ENCODE measurements around the gene PPP3R1. TPM values are rescaled to one million over a fixed set of nuclear protein-coding genes. Genes with fewer than 3 reads are reported as not detected.

PPP3R1 gene
- 77.3 and 78.6 TPM in 2 replicates for total RNA-seq

GRCh38 chr2:68252400-68253218 lies at the start of gene PPP3R1:
Gene PPP3R1, minus strand, starts transcription at chr2:68252532. Its CDS starts 405 bp downstream, at chr2:68252127.
- H3K4me1 Mint-ChIP-seq (ENCODE audit: low read depth), result peaks cover 32% of the 10 kb centered on the region
- H3K27ac Mint-ChIP-seq, result peak within 1 kb of the TSS; percentile 97
- peak; percentile 94 for DNase-seq (ENCODE audit: low spot score)
- H3K9me3 Mint-ChIP-seq, result no peaks in the 10 kb centered on the region
- intact Hi-C loops (cut with micrococcal nuclease), result loop anchor here (1.0 to 10.0 kb wide), 4 partner anchors 215 to 1995 kb away; partner anchors contain the start of genes APLF, ARHGAP25, FBXO48 and TIA1
- no peaks in the 10 kb centered on the region for H3K27me3 Mint-ChIP-seq (ENCODE audit: low read depth)
- peak within 1 kb of the TSS; percentile 92 for H3K4me3 Mint-ChIP-seq (ENCODE audit: low read depth)
- peaks cover 18% of the 10 kb centered on the region for H3K36me3 Mint-ChIP-seq (ENCODE audit: low read depth)

DNA sequence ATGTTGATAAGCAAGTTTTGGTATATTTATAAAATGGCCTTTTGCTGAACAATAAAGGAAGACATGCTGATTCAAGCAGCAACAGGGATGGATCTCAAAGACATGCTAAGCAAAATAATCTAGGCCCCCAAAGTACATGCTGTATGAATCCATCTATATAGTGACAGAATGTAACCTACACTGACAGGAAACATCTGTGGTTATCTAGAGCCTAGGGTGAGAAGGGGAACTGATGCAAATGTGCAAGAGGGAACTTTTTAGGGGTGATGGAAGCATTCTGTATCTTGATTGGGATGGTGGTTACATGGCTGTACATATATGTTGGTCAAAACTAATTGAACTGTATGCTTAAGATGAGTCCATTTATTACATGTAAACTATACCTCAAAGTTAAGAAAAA lies 43.2 kb upstream of the PPP3R1 start:
- Mint-ChIP-seq H3K4me3 (ENCODE audit: low read depth) (no peak overlapping the region), H3K9me3 (no peaks in the 10 kb centered on the region), H3K36me3 (ENCODE audit: low read depth) (no peaks in the 10 kb centered on the region), H3K4me1 (ENCODE audit: low read depth) (no peaks in the 10 kb centered on the region), H3K27me3 (ENCODE audit: low read depth) (peaks cover 15% of the 10 kb centered on the region), H3K27ac (no peak overlapping the region)
- DNase-seq (ENCODE audit: low spot score), result no peak
- intact Hi-C loops (cut with micrococcal nuclease), result no loop called here

DNA sequence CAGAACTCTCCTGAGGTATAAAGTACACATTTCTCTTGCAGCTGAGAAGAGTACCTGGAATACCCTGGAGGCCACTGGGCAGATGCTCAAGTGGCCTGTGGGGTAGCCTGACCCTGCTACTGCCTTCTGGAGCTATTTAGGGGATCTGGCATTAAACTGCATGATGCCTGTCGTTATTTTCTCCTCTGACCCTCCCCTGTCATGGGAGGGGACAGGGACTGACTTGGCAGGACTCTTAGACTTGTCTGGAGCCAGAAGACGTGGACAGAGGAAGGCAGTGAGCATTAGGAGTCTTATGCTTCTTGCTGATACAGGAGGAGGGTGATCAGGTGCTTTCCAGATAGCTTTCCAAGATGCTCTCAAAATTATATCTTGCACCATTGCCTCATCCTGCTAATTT lies 42.6 kb upstream of the PPP3R1 start:
- no peak for DNase-seq (ENCODE audit: low spot score)
- Mint-ChIP-seq H3K27me3 (ENCODE audit: low read depth) (peaks cover 16% of the 10 kb centered on the region), H3K9me3 (no peaks in the 10 kb centered on the region), H3K27ac (no peak overlapping the region), H3K4me3 (ENCODE audit: low read depth) (no peak overlapping the region), H3K4me1 (ENCODE audit: low read depth) (no peaks in the 10 kb centered on the region), H3K36me3 (ENCODE audit: low read depth) (no peaks in the 10 kb centered on the region)
- intact Hi-C loops (cut with micrococcal nuclease), result no loop called here

- H3K4me3 Mint-ChIP-seq (ENCODE audit: low read depth), result no peak overlapping the region
- no peaks in the 10 kb centered on the region for H3K4me1 Mint-ChIP-seq (ENCODE audit: low read depth)
- H3K9me3 Mint-ChIP-seq, result no peaks in the 10 kb centered on the region
- no peak overlapping the region for H3K27ac Mint-ChIP-seq
- peaks cover 14% of the 10 kb centered on the region for H3K27me3 Mint-ChIP-seq (ENCODE audit: low read depth)
- DNase-seq (ENCODE audit: low spot score), result no peak
- intact Hi-C loops (cut with micrococcal nuclease), result no loop called here
- no peaks in the 10 kb centered on the region for H3K36me3 Mint-ChIP-seq (ENCODE audit: low read depth)
These were observed 41.9 kb upstream of the PPP3R1 start for GRCh38 chr2:68294187-68294586.

GRCh38 chr2:68293755-68294154 lies 41.4 kb upstream of the PPP3R1 start:
- intact Hi-C loops (cut with micrococcal nuclease), result no loop called here
- no peak overlapping the region for H3K27ac Mint-ChIP-seq
- peaks cover 10% of the 10 kb centered on the region for H3K27me3 Mint-ChIP-seq (ENCODE audit: low read depth)

DNA sequence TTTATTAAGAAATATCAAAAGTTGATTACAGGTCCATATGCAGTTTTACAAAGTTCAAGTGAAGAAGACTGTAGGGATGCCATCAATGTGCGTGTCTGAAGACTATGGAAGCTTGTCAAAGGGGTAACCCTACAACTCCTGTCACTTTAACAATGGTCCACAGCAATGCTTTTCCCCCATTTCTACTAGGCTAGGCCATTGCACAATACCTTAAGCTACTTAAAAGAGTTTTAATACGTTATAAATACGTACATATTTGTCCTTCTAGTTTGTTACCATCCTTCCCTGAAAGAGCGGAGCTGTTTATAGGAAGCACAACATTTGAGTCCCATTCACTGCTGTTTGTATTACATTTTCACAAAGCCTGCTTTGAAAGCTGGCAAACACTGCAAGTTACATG lies 40.7 kb upstream of the PPP3R1 start:
- no peaks in the 10 kb centered on the region for H3K9me3 Mint-ChIP-seq
- H3K27ac Mint-ChIP-seq, result no peak overlapping the region
- peaks cover 14% of the 10 kb centered on the region for H3K27me3 Mint-ChIP-seq (ENCODE audit: low read depth)
- no peak overlapping the region for H3K4me3 Mint-ChIP-seq (ENCODE audit: low read depth)
- no peak for DNase-seq (ENCODE audit: low spot score)
- H3K4me1 Mint-ChIP-seq (ENCODE audit: low read depth), result no peaks in the 10 kb centered on the region
- intact Hi-C loops (cut with micrococcal nuclease), result no loop called here
- H3K36me3 Mint-ChIP-seq (ENCODE audit: low read depth), result no peaks in the 10 kb centered on the region

More at GRCh38 chr2:68293755-68294154, 41.4 kb upstream of the PPP3R1 start:
- Mint-ChIP-seq H3K4me1 (ENCODE audit: low read depth) (no peaks in the 10 kb centered on the region), H3K36me3 (ENCODE audit: low read depth) (no peaks in the 10 kb centered on the region), H3K4me3 (ENCODE audit: low read depth) (no peak overlapping the region), H3K9me3 (no peaks in the 10 kb centered on the region)
- no peak for DNase-seq (ENCODE audit: low spot score)

- no peak overlapping the region for H3K27ac Mint-ChIP-seq
- intact Hi-C loops (cut with micrococcal nuclease), result no loop called here
- no peak for DNase-seq (ENCODE audit: low spot score)
- H3K4me3 Mint-ChIP-seq (ENCODE audit: low read depth), result no peak overlapping the region
- H3K36me3 Mint-ChIP-seq (ENCODE audit: low read depth), result no peaks in the 10 kb centered on the region
- H3K4me1 Mint-ChIP-seq (ENCODE audit: low read depth), result no peaks in the 10 kb centered on the region
- H3K9me3 Mint-ChIP-seq, result no peaks in the 10 kb centered on the region
- H3K27me3 Mint-ChIP-seq (ENCODE audit: low read depth), result peaks cover 23% of the 10 kb centered on the region
These were observed 39.9 kb upstream of the PPP3R1 start for GRCh38 chr2:68292108-68292710.

DNA sequence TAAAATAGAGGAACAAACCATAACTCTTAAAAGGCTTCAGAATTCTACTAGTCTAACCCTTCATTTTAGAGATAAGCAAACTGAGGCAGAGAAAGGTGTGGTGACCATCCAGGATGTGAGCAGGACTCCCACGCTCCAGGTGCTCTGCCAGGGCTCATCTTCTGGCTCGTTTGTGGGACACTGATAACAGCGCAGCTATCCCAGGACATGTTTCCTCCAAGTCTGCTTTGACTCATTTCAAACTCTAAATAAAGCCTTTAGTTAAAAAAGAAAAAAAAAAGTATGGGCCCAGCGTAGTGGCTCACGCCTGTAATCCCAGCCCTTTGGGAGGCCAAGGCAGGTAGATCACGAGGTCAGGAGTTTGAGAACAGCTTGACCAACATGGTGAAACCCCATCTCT lies 39.0 kb upstream of the PPP3R1 start:
- intact Hi-C loops (cut with micrococcal nuclease), result no loop called here
- no peaks in the 10 kb centered on the region for H3K4me1 Mint-ChIP-seq (ENCODE audit: low read depth)
- peaks cover 30% of the 10 kb centered on the region for H3K27me3 Mint-ChIP-seq (ENCODE audit: low read depth)
- H3K4me3 Mint-ChIP-seq (ENCODE audit: low read depth), result no peak overlapping the region
- H3K9me3 Mint-ChIP-seq, result no peaks in the 10 kb centered on the region
- H3K36me3 Mint-ChIP-seq (ENCODE audit: low read depth), result no peaks in the 10 kb centered on the region
- no peak overlapping the region for H3K27ac Mint-ChIP-seq
- DNase-seq (ENCODE audit: low spot score), result no peak

- Mint-ChIP-seq H3K36me3 (ENCODE audit: low read depth) (no peaks in the 10 kb centered on the region), H3K4me1 (ENCODE audit: low read depth) (no peaks in the 10 kb centered on the region), H3K27ac (no peak overlapping the region), H3K27me3 (ENCODE audit: low read depth) (peaks cover 33% of the 10 kb centered on the region), H3K9me3 (no peaks in the 10 kb centered on the region), H3K4me3 (ENCODE audit: low read depth) (no peak overlapping the region)
- DNase-seq (ENCODE audit: low spot score), result no peak
- intact Hi-C loops (cut with micrococcal nuclease), result no loop called here
These were observed 38.6 kb upstream of the PPP3R1 start for GRCh38 chr2:68290901-68291300.

DNA sequence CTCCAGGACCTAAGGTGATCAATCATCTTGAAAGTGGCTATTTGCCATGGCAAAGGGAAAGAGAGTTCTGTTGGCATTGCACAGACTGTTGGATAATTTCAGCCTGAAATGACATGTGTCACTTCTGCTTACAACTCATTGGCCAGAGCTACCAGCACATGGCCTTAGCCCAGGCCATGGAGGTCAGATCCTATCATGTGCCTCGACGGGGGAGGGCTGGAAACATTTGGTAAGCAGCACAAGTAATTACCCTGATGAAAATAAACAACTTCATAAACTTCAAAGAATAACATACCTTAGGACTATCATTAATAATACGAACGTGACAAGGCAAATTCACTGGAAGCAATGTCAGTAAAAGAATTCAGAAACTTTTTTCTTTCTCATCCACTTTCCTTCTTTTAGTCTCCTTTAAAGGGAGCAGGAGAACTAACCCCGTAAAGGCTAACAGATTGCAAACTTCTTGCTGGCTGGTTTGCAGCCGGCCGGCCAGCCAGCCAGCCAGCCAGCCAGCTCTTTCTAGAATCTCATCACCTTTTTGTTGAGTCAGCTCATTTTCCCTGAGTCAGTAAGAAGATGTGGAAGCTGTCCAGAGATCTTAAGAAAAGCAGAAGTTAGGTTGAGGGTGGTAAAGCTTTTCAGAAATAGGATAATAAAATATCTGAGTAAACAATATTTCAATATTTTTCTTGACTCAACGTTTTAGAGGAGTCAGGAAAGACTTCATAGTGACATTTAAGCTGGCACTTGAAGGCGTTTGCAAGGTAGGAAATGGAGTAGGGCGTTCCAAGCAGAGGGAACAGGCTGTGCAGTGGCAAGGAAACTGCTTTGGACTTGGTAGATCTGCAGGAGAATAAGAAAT lies 35.5 kb upstream of the PPP3R1 start:
- no peaks in the 10 kb centered on the region for H3K4me1 Mint-ChIP-seq (ENCODE audit: low read depth)
- intact Hi-C loops (cut with micrococcal nuclease), result loop anchor here (10.0 kb wide), 1 partner anchor 157 kb away; no protein-coding TSS in a partner anchor
- H3K4me3 Mint-ChIP-seq (ENCODE audit: low read depth), result no peak overlapping the region
- no peaks in the 10 kb centered on the region for H3K9me3 Mint-ChIP-seq
- H3K36me3 Mint-ChIP-seq (ENCODE audit: low read depth), result no peaks in the 10 kb centered on the region
- H3K27ac Mint-ChIP-seq, result no peak overlapping the region
- DNase-seq (ENCODE audit: low spot score), result no peak
- H3K27me3 Mint-ChIP-seq (ENCODE audit: low read depth), result peaks cover 51% of the 10 kb centered on the region

DNA sequence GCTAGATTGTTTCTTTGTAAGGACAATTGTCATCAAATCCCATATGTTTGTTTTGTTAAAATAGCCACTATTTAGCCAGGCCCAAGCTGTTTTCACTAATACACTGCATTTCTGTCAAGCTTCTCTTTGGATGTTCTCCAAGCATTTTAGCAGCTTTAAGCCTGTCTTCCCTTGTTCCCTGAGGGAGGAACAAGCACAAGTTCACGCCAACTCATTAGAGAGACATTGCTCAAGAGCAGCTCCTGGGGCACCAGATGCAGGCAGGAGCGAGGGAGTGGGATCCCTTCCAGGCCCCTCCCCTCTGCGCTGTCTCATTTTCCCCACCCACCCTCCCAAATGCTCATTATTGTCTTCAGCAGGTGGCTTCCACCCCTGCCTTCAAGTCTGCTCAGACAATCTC lies 32.6 kb upstream of the PPP3R1 start:
- intact Hi-C loops (cut with micrococcal nuclease), result loop anchor here (5.0 to 10.0 kb wide), 2 partner anchors 88 to 160 kb away; no protein-coding TSS in a partner anchor

DNA sequence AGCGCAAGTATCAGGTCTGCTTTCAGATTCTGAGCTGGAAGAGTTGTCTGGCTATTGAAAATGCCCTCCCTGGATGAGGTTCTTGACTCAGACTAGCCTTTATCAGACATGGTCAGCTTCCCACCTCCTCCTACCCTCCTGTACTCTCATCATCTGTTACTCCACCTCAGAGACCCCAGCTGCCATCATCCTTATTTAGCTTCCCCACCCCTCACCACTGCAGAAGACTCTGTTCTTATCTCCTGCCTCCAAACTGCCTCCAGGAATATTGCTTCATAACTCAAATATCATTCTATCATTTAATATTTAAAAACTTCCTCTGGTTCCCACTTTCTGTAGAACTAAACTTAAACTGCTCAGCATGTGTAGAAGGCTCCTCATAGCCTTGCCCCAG lies 31.1 kb upstream of the PPP3R1 start:
- peaks cover 2% of the 10 kb centered on the region for H3K4me1 Mint-ChIP-seq (ENCODE audit: low read depth)
- H3K27ac Mint-ChIP-seq, result no peak overlapping the region
- DNase-seq (ENCODE audit: low spot score), result no peak
- no peaks in the 10 kb centered on the region for H3K36me3 Mint-ChIP-seq (ENCODE audit: low read depth)
- intact Hi-C loops (cut with micrococcal nuclease), result loop anchor here (5.0 to 10.0 kb wide), 2 partner anchors 86 to 161 kb away; no protein-coding TSS in a partner anchor
- no peaks in the 10 kb centered on the region for H3K9me3 Mint-ChIP-seq
- peaks cover 62% of the 10 kb centered on the region for H3K27me3 Mint-ChIP-seq (ENCODE audit: low read depth)
- no peak overlapping the region for H3K4me3 Mint-ChIP-seq (ENCODE audit: low read depth)

More for the DNA sequence above, 32.6 kb upstream of the PPP3R1 start:
- Mint-ChIP-seq H3K9me3 (no peaks in the 10 kb centered on the region), H3K4me1 (ENCODE audit: low read depth) (peaks cover 2% of the 10 kb centered on the region), H3K36me3 (ENCODE audit: low read depth) (no peaks in the 10 kb centered on the region), H3K27me3 (ENCODE audit: low read depth) (peaks cover 65% of the 10 kb centered on the region), H3K4me3 (ENCODE audit: low read depth) (no peak overlapping the region), H3K27ac (no peak overlapping the region)
- no peak for DNase-seq (ENCODE audit: low spot score)
